Activated naive CD8-positive, alpha-beta T cell (primary cell): ENCODE measurements around the gene TTC7B.

ENCODE experiments used
- H3K27ac Mint-ChIP-seq: one replicate; pipeline ENCODE4 v1.8.0; 2021; ENCODE audit warnings: mixed read lengths
- H3K27me3 Mint-ChIP-seq: one replicate; pipeline ENCODE4 v1.8.0; 2021; ENCODE audit warnings: mixed read lengths
- H3K36me3 Mint-ChIP-seq: one replicate; pipeline ENCODE4 v1.8.0; 2021; ENCODE audit warnings: mixed read lengths
- H3K4me1 Mint-ChIP-seq: one replicate; pipeline ENCODE4 v1.8.0; 2021; ENCODE audit warnings: low read depth, mixed read lengths
- H3K4me3 Mint-ChIP-seq: one replicate; pipeline ENCODE4 v1.8.0; 2021; ENCODE audit warnings: mild to moderate bottlenecking, mixed read lengths
- H3K9me3 Mint-ChIP-seq: one replicate; pipeline ENCODE4 v1.8.0; 2021; ENCODE audit warnings: low read depth, mixed read lengths

TTC7B gene

DNA sequence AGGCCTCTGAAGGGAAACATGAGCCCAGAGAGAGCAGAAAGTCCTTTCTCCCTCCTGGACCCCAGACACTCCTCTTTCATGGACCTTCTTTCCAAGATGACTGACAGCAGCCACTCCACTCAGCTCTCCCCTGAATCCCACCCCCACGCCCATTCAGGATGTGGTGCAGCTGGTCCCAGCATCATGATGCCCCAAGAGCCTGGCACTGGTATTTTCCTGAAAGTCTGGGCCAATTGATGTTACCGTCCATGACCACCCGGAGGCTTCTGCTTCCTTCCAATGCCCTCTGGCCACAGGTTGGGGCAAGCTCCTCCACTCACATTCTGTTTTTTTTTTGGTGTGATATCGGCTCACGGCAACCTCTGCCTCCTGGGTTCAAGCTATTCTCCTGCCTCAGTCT lies 306.8 kb downstream of the TTC7B start:
- H3K36me3 Mint-ChIP-seq: no peaks in the 10 kb centered on the region
- H3K27ac Mint-ChIP-seq: no peak overlapping the region
- peaks cover 2% of the 10 kb centered on the region for H3K27me3 Mint-ChIP-seq
- H3K4me3 Mint-ChIP-seq: no peak overlapping the region
- no peaks in the 10 kb centered on the region for H3K9me3 Mint-ChIP-seq
- H3K4me1 Mint-ChIP-seq: peaks cover 5% of the 10 kb centered on the region

DNA sequence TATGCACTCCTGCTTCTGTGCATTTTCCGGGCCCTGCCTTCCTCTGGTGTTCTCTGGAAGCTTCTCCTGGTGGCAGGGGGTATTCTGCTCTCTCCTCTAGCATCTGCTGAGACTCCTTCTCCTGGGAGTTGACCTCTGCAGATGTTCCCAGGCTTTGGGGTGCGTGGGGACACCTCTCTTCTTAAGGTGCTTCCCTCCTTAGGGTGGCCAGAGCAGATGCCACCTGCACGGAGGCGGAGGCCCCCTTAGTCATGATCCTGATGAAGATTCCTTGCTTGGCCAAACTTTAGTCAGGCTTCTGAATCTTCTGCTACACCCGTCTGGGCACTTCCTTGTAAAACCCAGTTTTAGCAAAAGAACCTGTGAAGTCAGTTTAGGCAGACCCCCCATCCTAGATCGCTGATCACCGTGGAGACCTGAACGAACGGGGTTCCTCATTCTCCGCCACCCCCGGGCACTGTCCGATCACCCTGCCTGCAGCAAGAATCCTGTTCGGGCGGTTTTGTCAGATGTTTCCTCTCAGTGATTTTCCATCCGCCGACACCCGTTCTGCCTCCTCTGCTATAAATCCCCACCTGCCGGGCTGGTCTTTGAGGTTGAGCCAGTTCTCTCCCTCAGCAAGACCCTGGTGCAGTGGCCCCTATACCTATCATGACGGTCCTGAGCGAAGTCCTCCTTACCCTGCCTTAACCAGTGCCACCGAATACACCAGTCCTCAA lies 307.5 kb downstream of the TTC7B start:
- no peaks in the 10 kb centered on the region for H3K9me3 Mint-ChIP-seq
- no peak overlapping the region for H3K27ac Mint-ChIP-seq
- H3K36me3 Mint-ChIP-seq: no peaks in the 10 kb centered on the region
- peaks cover 2% of the 10 kb centered on the region for H3K27me3 Mint-ChIP-seq
- H3K4me3 Mint-ChIP-seq: no peak overlapping the region
- peaks cover 5% of the 10 kb centered on the region for H3K4me1 Mint-ChIP-seq

DNA sequence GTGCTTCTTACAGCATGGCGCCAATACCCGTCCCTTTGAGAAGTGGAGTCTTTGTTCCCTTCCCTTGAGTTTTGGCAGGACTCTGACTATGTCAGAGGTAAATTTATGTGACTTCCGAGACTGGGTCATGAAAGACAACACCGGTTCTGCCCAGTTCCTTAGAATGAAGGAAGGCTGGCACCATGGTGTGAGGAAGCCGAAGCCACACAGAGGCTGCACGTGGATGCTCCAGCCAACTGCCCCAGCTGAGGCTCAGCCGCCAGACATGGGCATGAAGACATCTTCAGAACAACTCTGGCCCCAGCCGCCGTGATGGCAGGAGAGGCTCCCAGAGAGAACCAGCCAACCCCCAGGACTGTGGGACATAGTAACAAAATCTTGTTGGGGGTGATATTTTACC lies 308.2 kb downstream of the TTC7B start:
- peaks cover 5% of the 10 kb centered on the region for H3K4me1 Mint-ChIP-seq

DNA sequence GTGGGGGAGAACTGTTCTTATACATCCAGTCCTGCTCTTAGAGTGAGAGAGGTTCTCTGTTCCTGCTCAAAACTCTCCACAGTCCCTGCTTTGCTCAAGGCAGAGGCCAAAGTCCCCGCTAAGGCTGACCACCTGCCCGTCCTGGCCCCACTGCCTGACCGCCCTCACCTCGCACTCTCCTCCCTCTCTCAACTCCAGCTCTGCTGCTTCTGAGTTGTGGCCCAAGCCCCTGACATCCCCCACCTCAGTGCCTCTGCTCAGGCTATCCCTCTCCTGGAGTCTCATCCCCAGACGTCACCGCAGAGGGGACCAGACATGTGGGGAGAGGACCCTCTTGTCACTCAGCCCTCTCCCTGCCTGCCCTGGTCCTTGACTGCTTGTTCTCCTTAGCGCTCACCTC lies 308.8 kb downstream of the TTC7B start:
- Mint-ChIP-seq H3K4me1 (peaks cover 5% of the 10 kb centered on the region), H3K36me3 (no peaks in the 10 kb centered on the region), H3K27me3 (peaks cover 2% of the 10 kb centered on the region), H3K27ac (no peak overlapping the region), H3K4me3 (no peak overlapping the region), H3K9me3 (no peaks in the 10 kb centered on the region)

More for the DNA sequence above, 308.2 kb downstream of the TTC7B start:
- no peak overlapping the region for H3K4me3 Mint-ChIP-seq
- no peaks in the 10 kb centered on the region for H3K9me3 Mint-ChIP-seq
- H3K27me3 Mint-ChIP-seq: peaks cover 2% of the 10 kb centered on the region
- H3K27ac Mint-ChIP-seq: no peak overlapping the region
- no peaks in the 10 kb centered on the region for H3K36me3 Mint-ChIP-seq

DNA sequence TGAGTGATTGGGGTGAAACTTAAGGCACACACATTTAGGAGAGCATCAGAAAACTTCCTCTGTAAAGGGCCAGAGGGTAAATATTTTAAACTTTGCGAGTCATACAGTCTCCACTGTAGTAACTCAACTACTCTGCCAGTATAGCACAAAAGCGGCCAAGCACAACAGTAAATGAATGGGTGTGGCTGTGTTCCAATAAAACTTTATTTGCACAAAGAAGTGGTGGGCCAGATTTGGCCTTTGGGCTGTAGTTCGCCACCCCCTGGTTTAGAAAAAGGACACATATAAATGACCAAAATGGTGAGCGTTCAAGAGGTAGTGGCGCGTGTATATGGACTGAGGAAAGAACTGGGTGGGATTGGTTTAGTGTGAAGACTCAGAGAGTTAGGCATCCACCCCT lies 309.5 kb downstream of the TTC7B start:
- Mint-ChIP-seq H3K27ac (no peak overlapping the region), H3K4me3 (no peak overlapping the region), H3K36me3 (no peaks in the 10 kb centered on the region), H3K27me3 (peaks cover 7% of the 10 kb centered on the region), H3K9me3 (no peaks in the 10 kb centered on the region), H3K4me1 (peaks cover 6% of the 10 kb centered on the region)

DNA sequence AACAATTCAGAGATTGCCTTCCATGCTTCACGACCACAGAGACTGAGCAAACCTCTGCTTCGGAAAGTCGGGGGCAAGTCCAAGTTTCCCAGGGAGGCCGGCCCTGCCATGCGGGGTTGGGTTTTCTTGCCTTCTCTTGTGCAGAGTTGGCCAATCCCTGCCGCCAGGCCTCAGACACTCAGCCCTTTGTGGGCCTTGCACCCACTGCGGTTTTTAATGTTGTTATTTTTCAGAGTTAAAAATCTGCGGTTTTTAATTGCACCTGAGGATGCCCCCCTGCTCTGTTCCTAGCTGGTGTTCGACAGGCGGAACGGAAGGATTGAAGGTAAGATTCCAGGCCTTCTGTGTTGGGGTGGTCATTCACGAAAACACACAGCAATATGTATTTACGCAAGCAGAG lies 310.7 kb downstream of the TTC7B start:
- H3K27ac Mint-ChIP-seq: no peak overlapping the region
- H3K4me1 Mint-ChIP-seq: peaks cover 8% of the 10 kb centered on the region
- H3K27me3 Mint-ChIP-seq: peaks cover 7% of the 10 kb centered on the region
- no peaks in the 10 kb centered on the region for H3K36me3 Mint-ChIP-seq
- no peaks in the 10 kb centered on the region for H3K9me3 Mint-ChIP-seq
- H3K4me3 Mint-ChIP-seq: no peak overlapping the region

DNA sequence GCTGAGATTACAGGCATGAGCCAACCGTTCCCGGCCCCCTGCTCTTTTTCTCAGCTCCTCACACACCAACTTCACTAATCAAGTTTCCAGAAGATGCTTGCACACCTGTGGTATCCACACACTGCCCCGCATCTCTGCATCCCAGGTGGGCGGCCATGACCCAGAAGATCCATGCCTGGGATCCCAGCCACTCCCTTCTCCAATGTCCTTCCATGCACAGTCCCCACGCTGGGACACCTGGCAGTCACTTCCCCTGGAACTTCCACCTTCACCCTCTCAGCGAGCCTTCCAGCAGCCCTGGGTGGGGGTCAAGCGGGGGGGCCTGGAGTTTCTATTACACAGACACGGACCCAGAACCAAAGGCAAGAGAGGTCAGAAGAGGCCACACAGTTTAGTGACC lies 311.6 kb downstream of the TTC7B start:
- Mint-ChIP-seq H3K9me3 (no peaks in the 10 kb centered on the region), H3K27me3 (peaks cover 8% of the 10 kb centered on the region), H3K4me3 (no peak overlapping the region), H3K36me3 (no peaks in the 10 kb centered on the region), H3K27ac (no peak overlapping the region), H3K4me1 (peaks cover 10% of the 10 kb centered on the region)

DNA sequence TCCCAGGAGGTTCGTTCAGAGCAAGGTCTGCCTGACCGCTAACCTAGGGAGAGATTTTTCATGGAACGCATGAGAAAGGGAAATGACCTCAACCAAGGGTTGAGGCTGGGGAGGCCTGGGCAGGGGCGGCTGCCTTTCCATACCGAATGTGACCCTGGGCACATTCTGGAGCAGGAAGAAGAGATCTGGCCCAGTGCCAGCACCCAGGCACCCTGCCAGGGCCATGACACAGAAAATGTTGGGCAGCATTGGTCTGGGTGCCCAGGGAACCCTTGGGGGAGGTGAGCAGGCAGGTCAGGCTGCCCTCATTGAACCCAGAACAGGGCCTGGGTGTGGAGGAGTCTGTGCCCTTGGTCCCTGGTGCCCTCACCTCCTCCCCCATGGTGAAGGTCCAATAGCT lies 312.6 kb downstream of the TTC7B start:
- H3K27ac Mint-ChIP-seq: no peak overlapping the region
- peaks cover 5% of the 10 kb centered on the region for H3K4me1 Mint-ChIP-seq
- H3K36me3 Mint-ChIP-seq: no peaks in the 10 kb centered on the region
- no peaks in the 10 kb centered on the region for H3K9me3 Mint-ChIP-seq
- H3K4me3 Mint-ChIP-seq: no peak overlapping the region
- peaks cover 9% of the 10 kb centered on the region for H3K27me3 Mint-ChIP-seq

DNA sequence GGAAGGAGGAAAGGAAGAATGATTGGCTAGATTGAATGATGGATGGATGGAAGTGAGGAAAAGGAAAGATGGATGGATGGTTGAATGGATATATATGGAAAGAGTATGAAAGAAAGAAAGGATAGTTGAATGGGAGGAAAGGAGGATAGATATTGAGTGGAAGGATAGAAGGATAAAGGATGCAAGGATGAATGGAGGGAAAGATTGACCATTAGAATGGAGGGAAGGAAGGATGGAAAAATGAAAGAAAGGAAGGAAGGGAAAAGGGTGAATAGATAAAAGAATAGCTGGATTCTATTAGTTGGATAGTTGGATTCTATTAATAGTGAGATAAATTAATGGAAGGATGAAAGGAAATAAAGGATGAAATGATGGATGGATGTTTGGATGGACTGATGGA lies 313.5 kb downstream of the TTC7B start:
- peaks cover 9% of the 10 kb centered on the region for H3K27me3 Mint-ChIP-seq
- no peak overlapping the region for H3K27ac Mint-ChIP-seq
- H3K4me1 Mint-ChIP-seq: peaks cover 5% of the 10 kb centered on the region
- no peaks in the 10 kb centered on the region for H3K9me3 Mint-ChIP-seq
- no peak overlapping the region for H3K4me3 Mint-ChIP-seq
- H3K36me3 Mint-ChIP-seq: no peaks in the 10 kb centered on the region

DNA sequence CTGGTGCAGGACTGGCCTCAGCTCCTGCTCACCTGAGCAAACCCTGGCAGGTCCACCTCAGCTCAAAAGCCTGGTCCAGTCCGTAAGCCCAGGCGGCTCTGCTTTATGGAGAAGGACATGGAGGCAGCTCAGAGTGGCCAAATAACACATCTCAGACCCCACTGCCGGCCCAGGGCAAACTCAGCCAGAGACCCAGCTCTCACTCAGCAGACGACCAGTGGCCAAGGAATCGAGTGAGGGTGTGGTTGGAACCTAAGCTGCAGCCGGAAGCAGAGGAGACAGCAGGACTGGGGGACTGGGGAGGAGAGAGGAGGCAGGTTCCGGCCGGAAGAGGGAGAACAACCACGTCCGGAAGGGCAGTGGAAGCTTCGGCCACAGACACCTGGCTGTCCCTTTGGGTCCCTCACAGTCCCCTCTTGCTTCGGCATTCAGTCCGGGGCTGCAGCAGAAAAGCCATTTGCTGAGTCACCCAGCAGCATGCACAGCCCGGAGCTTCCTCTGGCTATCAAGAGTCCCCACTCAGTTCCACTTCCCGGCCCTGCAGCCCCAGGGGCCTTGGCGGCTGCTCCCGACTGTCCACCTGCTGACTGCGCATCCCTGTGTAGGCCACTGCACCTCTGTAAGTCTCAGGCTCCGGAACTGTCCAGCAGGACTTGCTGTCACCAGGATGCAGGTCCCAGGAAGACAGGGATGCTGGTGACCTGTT lies 315.4 kb downstream of the TTC7B start:
- Mint-ChIP-seq H3K27ac (no peak overlapping the region), H3K36me3 (no peaks in the 10 kb centered on the region), H3K9me3 (no peaks in the 10 kb centered on the region), H3K4me3 (no peak overlapping the region), H3K27me3 (peaks cover 8% of the 10 kb centered on the region), H3K4me1 (peaks cover 5% of the 10 kb centered on the region)

DNA sequence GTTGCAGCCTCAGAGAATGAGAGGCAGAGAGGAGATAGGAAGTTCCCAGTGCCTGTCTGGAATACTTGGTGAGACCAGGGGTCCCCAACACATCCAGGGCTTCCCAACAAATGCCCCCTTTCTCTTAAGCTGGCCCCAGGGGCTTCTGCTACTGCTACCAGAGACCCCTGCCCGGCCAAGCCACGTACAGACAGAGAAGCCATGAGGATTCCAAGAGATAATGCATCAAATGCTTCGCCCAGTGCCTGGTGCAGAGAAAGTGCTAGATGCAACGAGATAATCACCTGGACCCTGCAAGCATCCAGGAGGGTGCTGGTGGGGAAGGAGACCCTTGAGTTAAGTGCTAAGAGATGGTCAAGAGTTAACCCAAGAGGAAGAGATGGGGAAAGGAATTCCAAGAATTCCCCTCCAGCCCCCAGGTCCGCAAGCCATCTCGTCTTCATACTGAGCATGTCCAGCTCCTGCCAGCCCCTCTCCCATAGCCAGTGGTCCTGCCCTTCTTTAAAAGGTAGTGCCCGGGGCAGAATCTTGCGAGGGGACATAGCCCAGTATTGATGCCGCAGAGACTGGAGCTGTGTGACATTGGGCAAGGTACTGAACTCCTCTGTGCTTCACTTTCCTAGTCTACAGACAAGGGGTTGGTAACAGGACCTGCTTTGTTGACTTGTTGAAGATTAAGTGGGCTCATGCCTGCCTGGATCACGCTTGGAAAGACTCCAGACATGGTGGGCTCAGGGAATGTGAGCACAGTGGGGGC lies 316.1 kb downstream of the TTC7B start:
- H3K36me3 Mint-ChIP-seq: no peaks in the 10 kb centered on the region
- H3K4me1 Mint-ChIP-seq: peaks cover 5% of the 10 kb centered on the region
- no peak overlapping the region for H3K4me3 Mint-ChIP-seq
- H3K27ac Mint-ChIP-seq: no peak overlapping the region
- H3K27me3 Mint-ChIP-seq: peaks cover 8% of the 10 kb centered on the region
- no peaks in the 10 kb centered on the region for H3K9me3 Mint-ChIP-seq

DNA sequence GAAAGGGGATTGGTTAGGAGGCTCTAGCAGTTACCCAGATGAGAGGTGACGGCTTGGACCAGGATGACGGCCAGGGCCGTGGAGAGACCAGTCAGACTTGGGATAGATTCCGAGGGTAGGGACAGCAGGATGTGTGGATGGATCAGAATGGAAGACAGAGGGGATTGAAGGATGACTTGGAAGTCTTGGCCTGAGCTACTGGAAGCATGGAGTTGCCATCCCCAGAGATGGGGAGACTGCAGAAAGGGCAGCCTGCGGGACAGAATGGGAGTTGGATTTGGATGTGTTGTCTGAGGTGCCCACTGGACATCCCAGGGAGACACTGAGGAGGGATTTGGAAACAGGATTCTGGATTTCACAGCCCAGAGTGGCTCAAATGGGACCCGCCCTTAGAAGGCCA lies 317.1 kb downstream of the TTC7B start:
- Mint-ChIP-seq H3K27me3 (peaks cover 8% of the 10 kb centered on the region), H3K36me3 (no peaks in the 10 kb centered on the region), H3K4me3 (no peak overlapping the region), H3K4me1 (peaks cover 5% of the 10 kb centered on the region), H3K27ac (no peak overlapping the region), H3K9me3 (no peaks in the 10 kb centered on the region)

DNA sequence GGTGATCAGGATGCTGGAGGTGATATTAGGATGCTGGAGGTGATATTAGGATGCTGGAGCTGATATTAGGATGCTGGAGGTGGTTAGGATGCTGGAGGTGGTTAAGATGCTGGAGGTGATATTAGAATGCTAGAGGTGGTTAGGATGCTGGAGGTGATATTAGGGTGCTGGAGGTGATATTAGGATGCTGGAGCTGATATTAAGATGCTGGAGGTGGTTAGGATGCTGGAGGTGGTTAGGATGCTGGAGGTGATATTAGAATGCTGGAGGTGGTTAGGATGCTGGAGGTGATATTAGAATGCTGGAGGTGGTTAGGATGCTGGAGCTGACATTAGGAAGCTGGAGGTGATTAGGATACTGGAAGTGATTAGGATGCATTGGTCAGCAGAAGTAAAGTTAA lies 318.0 kb downstream of the TTC7B start:
- H3K36me3 Mint-ChIP-seq: no peaks in the 10 kb centered on the region
- H3K4me3 Mint-ChIP-seq: no peak overlapping the region
- no peak overlapping the region for H3K27ac Mint-ChIP-seq
- H3K4me1 Mint-ChIP-seq: peaks cover 5% of the 10 kb centered on the region
- no peaks in the 10 kb centered on the region for H3K9me3 Mint-ChIP-seq
- peaks cover 8% of the 10 kb centered on the region for H3K27me3 Mint-ChIP-seq

DNA sequence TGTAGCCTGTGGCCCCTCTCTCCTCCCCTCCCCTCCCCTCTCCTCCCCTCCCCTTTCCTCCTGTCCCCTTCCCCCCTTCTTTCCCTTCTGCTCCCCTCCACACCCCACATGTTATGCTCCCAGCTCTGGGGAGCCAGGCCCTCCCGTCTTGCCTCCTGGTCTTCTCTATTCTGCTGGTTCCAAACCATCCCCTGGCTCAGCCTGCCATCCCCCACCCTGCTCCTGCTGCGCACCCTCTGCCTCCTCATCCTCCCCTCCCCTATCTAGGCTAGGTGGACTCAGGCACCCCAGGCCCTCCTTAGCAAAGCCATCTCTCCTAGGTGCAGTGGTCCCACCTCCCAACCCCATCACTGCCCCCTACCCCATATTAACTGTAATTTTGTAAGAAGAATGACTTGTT lies 319.9 kb downstream of the TTC7B start:
- Mint-ChIP-seq H3K9me3 (no peaks in the 10 kb centered on the region), H3K27me3 (peaks cover 3% of the 10 kb centered on the region), H3K36me3 (no peaks in the 10 kb centered on the region), H3K27ac (no peak overlapping the region), H3K4me3 (no peak overlapping the region), H3K4me1 (peaks cover 4% of the 10 kb centered on the region)
